Activated T-helper 1 cell treated with anti-CD3 and anti-CD28 coated beads, Interleukin-12 subunit alpha, Interleukin-12 subunit beta, Interleukin-2, Interleukin-4 antibody, amounts not matched to agents 30 ng/mL and 10 ng/mL and 1 ng/mL, durations not matched to agents 14 hours and 24 hours and 36 hours (primary cell): ENCODE data around the gene KICS2. TPM values are rescaled to one million over a fixed set of nuclear protein-coding genes. Genes with fewer than 3 reads are reported as not detected.

ENCODE experiments used
- DNase-seq: peaks from one replicate; pipeline ENCODE4 v3.0.0; 2021; ENCODE audit warnings: low spot score
- H3K27ac Mint-ChIP-seq: one replicate; pipeline ENCODE4 v1.8.0; 2021; ENCODE audit warnings: mild to moderate bottlenecking, mixed read lengths
- H3K27me3 Mint-ChIP-seq: one replicate; pipeline ENCODE4 v1.8.0; 2022; ENCODE audit warnings: mild to moderate bottlenecking, moderate library complexity, mixed read lengths; ENCODE audit not compliant: insufficient read depth
- H3K36me3 Mint-ChIP-seq: one replicate; pipeline ENCODE4 v1.8.0; 2021; ENCODE audit warnings: low read depth, mixed read lengths
- H3K4me1 Mint-ChIP-seq: one replicate; pipeline ENCODE4 v1.8.0; 2021; ENCODE audit warnings: low read depth, mixed read lengths
- H3K4me3 Mint-ChIP-seq: one replicate; pipeline ENCODE4 v1.8.0; 2021; ENCODE audit warnings: mild to moderate bottlenecking, moderate library complexity, mixed read lengths
- H3K9me3 Mint-ChIP-seq: one replicate; pipeline ENCODE4 v1.8.0; 2021; ENCODE audit warnings: mixed read lengths
- intact Hi-C: fragments of 100-400 bp; cut with micrococcal nuclease; formaldehyde crosslinking; loops from one replicate; pipeline ENCODE4 v1.15.1; 2024
- total RNA-seq: library from RNA; stranded (reverse); gene quantifications from 2 replicates; pipeline ENCODE4 v1.2.3, GENCODE V29; 2022

The KICS2 gene
- total RNA-seq, 1 donor from 2014 or later, result 12.7 TPM

GRCh38 chr12:64181430-64182291, 40.4 kb downstream of the KICS2 start:
- Mint-ChIP-seq H3K27me3 (peaks cover 2% of the 10 kb centered on the region), H3K27ac (no peak overlapping the region), H3K36me3 (no peaks in the 10 kb centered on the region), H3K4me1 (peaks cover under 1% of the 10 kb centered on the region), H3K4me3 (no peak overlapping the region), H3K9me3 (no peaks in the 10 kb centered on the region)
- intact Hi-C loops, result no loop called here
- no peak for DNase-seq

- Mint-ChIP-seq H3K4me1 (no peaks in the 10 kb centered on the region), H3K27me3 (peaks cover 2% of the 10 kb centered on the region), H3K27ac (no peak overlapping the region), H3K36me3 (no peaks in the 10 kb centered on the region), H3K4me3 (no peak overlapping the region), H3K9me3 (no peaks in the 10 kb centered on the region)
- DNase-seq, result no peak
- intact Hi-C loops, result no loop called here
These were observed 41.1 kb downstream of the KICS2 start for GRCh38 chr12:64180951-64181350.

GRCh38 chr12:64178122-64178521, 44.0 kb downstream of the KICS2 start:
- intact Hi-C loops, result no loop called here
- H3K9me3 Mint-ChIP-seq, result no peaks in the 10 kb centered on the region
- no peak overlapping the region for H3K27ac Mint-ChIP-seq
- no peaks in the 10 kb centered on the region for H3K4me1 Mint-ChIP-seq
- H3K27me3 Mint-ChIP-seq, result no peaks in the 10 kb centered on the region
- DNase-seq, result no peak
- H3K36me3 Mint-ChIP-seq, result no peaks in the 10 kb centered on the region
- H3K4me3 Mint-ChIP-seq, result no peak overlapping the region

GRCh38 chr12:64177001-64177400, 45.1 kb downstream of the KICS2 start:
- no peak overlapping the region for H3K4me3 Mint-ChIP-seq
- H3K9me3 Mint-ChIP-seq, result no peaks in the 10 kb centered on the region
- no peaks in the 10 kb centered on the region for H3K4me1 Mint-ChIP-seq
- DNase-seq, result no peak
- no peaks in the 10 kb centered on the region for H3K36me3 Mint-ChIP-seq
- H3K27ac Mint-ChIP-seq, result no peak overlapping the region
- H3K27me3 Mint-ChIP-seq, result no peaks in the 10 kb centered on the region
- intact Hi-C loops, result no loop called here

GRCh38 chr12:64175254-64175945, 46.7 kb downstream of the KICS2 start:
- no peak overlapping the region for H3K4me3 Mint-ChIP-seq
- no peaks in the 10 kb centered on the region for H3K9me3 Mint-ChIP-seq
- no peak overlapping the region for H3K27ac Mint-ChIP-seq
- H3K36me3 Mint-ChIP-seq, result no peaks in the 10 kb centered on the region
- intact Hi-C loops, result no loop called here
- H3K27me3 Mint-ChIP-seq, result no peaks in the 10 kb centered on the region
- no peaks in the 10 kb centered on the region for H3K4me1 Mint-ChIP-seq
- DNase-seq, result no peak

- intact Hi-C loops, result no loop called here
- Mint-ChIP-seq H3K9me3 (no peaks in the 10 kb centered on the region), H3K27ac (no peak overlapping the region), H3K27me3 (no peaks in the 10 kb centered on the region), H3K36me3 (no peaks in the 10 kb centered on the region), H3K4me3 (no peak overlapping the region), H3K4me1 (no peaks in the 10 kb centered on the region)
- no peak for DNase-seq
These were observed 48.6 kb downstream of the KICS2 start for GRCh38 chr12:64173456-64173855.

Other genes starting within 250 kb of the KICS2 start
- 0.15 TPM in 1 of 2 replicates, not detected in the other for gene C12orf56, start 168.5 kb upstream of the KICS2 start, total RNA-seq
- gene XPOT, start 182.1 kb upstream of the KICS2 start, total RNA-seq, result 145 and 146 TPM in 2 replicates
- 33.6 and 42.4 TPM in 2 replicates for gene TBK1, start 229.8 kb upstream of the KICS2 start, total RNA-seq